ENCODE measurements around the gene PLEKHD1.

The PLEKHD1 gene

GRCh38 chr14:69537900-69538299 is 53.4 kb downstream of the PLEKHD1 start:
- ChIA-PET POLR2A (no interaction called here), CTCF (interaction anchor here (1.5 kb wide), 1 partner anchor 11 kb away, joined by 7 read pairs; no protein-coding TSS in a partner anchor)
- TF ChIP-seq CTCF (IDR thresholded peaks at IDR 0.05; ENCODE audit: control extremely low read depth, extremely low read depth, low read depth, missing control alignments) = no peak
- no peak for DNase-seq (ENCODE audit: extremely low spot score)

- ChIA-PET POLR2A (no interaction called here), CTCF (interaction anchor here (1.2 kb wide), 1 partner anchor 9 kb away, joined by 3 read pairs; no protein-coding TSS in a partner anchor)
- no peak for TF ChIP-seq CTCF (IDR thresholded peaks at IDR 0.05; ENCODE audit: control extremely low read depth, extremely low read depth, low read depth, missing control alignments)
- DNase-seq (ENCODE audit: extremely low spot score) = no peak
These were observed 54.2 kb downstream of the PLEKHD1 start for GRCh38 chr14:69538766-69539165.

- CTCF ChIA-PET = interaction anchor here (0.8 to 1.2 kb wide), 3 partner anchors 8 to 45 kb away, joined by 3 to 4 read pairs (median 3); no protein-coding TSS in a partner anchor
- POLR2A ChIA-PET = no interaction called here
These were observed 55.3 kb downstream of the PLEKHD1 start for GRCh38 chr14:69539631-69540410.

GRCh38 chr14:69540654-69541335 is 56.3 kb downstream of the PLEKHD1 start:
- ChIA-PET CTCF (interaction anchor here (0.8 to 1.1 kb wide), 2 partner anchors 11 to 44 kb away, joined by 3 to 4 read pairs; no protein-coding TSS in a partner anchor), POLR2A (no interaction called here)
- DNase-seq (ENCODE audit: extremely low spot score) = no peak

More at GRCh38 chr14:69539631-69540410, 55.3 kb downstream of the PLEKHD1 start:
- TF ChIP-seq CTCF (IDR thresholded peaks at IDR 0.05; ENCODE audit: control extremely low read depth, extremely low read depth, low read depth, missing control alignments) = no peak
- DNase-seq (ENCODE audit: extremely low spot score) = no peak

GRCh38 chr14:69542311-69542710 is 57.8 kb downstream of the PLEKHD1 start:
- ChIA-PET POLR2A (interaction anchor here (0.6 kb wide), 1 partner anchor 49 kb away, joined by 8 read pairs; no protein-coding TSS in a partner anchor), CTCF (interaction anchor here (1.4 kb wide), 1 partner anchor 13 kb away, joined by 5 read pairs; no protein-coding TSS in a partner anchor)
- no peak for TF ChIP-seq CTCF (IDR thresholded peaks at IDR 0.05; ENCODE audit: control extremely low read depth, extremely low read depth, low read depth, missing control alignments)
- DNase-seq (ENCODE audit: extremely low spot score) = no peak

More at GRCh38 chr14:69540654-69541335, 56.3 kb downstream of the PLEKHD1 start:
- TF ChIP-seq CTCF (IDR thresholded peaks at IDR 0.05; ENCODE audit: control extremely low read depth, extremely low read depth, low read depth, missing control alignments) = no peak

- POLR2A ChIA-PET = no interaction called here
- CTCF ChIA-PET = interaction anchor here (1.4 kb wide), 1 partner anchor 15 kb away, joined by 5 read pairs; no protein-coding TSS in a partner anchor
These were observed 59.0 kb downstream of the PLEKHD1 start for GRCh38 chr14:69543341-69544115.

More at GRCh38 chr14:69543341-69544115, 59.0 kb downstream of the PLEKHD1 start:
- no peak for TF ChIP-seq CTCF (IDR thresholded peaks at IDR 0.05; ENCODE audit: control extremely low read depth, extremely low read depth, low read depth, missing control alignments)
- DNase-seq (ENCODE audit: extremely low spot score) = no peak

Measured in GM10248 (cell line).